CD4-positive, alpha-beta T cell treated with Interleukin-6 at 100 ng/mL for 8 hours (primary cell): ENCODE results near the gene CCDC187.
A peak's percentile ranks its signal among the peaks of the same experiment; 100 is the strongest.

Experiments
- DNase-seq: peaks from one replicate; pipeline ENCODE4 v3.0.0-alpha.2; 2020; ENCODE audit warnings: mixed read lengths, low spot score

Gene CCDC187

DNA sequence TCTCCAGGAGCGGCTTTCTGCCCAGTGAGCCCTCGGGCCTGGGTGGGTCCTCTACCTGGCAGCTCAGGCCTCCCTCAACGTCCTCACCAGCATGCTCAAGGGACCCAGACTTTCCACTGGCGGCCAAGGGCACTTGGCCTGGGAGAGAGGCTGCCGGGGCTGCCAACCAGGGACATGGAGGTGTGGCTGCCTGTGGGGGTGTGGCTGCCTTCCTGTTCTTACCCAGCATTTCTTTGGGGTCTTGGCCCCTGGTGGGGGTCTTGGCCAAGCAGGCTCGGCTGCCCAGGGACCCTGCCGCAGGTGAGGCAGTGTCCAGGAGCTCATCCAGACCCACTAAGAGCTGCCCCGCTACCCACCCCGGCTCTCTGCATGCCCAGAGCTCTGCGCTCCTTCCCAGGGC lies 51.0 kb downstream of the CCDC187 start:
- DNase-seq: no peak

DNA sequence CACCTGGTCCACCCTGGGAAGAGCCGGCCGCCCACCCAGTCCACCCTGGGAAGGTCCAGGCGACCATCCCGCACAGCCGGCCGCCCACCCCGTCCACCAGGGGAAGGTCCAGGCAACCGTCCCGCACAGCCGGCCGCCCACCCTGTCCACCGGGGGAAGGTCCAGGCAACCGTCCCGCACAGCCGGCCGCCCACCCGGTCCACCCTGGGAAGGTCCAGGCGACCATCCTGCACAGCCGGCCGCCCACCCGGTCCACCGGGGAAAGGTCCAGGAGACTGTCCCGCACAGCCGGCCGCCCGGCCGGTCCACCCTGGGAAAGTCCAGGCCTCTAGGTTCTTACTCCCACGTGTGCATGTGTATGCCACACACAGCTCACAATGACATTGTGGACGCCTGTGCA lies 51.6 kb downstream of the CCDC187 start:
- no peak for DNase-seq

DNA sequence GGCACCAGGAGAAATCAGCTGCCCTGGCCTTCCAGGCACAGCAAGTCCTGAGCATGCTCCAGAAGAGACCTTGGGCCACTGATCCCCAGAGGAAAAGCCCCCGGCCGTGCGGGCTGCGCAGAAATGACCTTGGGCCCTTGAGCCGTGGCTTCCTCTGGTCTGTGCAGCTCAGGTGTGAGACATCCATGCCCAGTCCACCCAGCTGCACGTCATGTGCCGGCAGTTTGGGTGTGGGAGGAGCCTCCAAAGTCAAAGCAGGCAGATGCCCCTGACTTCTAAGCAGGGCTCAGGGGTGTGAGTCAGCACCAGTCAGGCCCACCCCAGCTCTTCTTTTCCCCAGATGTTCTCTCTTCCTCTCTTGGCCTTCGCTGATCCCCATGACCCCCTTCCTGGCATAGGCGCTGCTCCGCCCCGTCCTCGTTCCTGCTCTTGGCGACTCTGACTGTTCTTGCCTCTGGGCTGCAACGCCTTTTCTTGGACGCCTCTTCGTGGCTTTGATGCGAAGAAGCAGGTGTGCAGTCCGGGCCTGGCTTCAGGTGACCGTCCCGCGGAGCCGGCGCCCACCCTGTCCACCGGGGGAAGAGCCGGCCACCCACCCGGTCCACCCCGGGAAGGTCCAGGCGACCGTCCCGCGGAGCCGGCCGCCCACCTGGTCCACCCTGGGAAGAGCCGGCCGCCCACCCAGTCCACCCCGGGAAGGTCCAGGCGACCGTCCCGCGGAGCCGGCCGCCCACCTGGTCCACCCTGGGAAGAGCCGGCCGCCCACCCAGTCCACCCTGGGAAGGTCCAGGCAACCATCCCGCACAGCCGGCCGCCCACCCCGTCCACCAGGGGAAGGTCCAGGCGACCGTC lies 52.4 kb downstream of the CCDC187 start:
- DNase-seq: no peak

DNA sequence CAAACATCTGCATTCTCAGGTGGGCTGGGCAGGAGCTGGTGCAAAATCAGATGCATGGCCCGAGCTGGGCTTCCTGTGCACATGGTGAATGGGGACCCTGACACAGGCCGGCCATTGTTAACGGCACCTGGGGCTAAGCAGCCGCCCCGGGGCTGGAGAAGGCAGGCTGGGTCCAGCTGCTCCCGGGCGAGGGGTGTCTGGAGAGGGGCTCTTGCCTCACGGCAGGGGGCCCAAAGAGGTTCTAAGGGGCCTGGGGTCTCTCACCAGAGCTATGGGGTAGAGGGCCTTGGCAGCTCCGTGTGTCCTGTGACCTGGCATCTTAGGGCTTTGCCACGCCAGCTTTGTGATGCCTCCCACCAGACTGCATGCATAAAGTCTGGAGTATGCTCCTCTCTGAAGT lies 53.2 kb downstream of the CCDC187 start:
- DNase-seq: no peak

DNA sequence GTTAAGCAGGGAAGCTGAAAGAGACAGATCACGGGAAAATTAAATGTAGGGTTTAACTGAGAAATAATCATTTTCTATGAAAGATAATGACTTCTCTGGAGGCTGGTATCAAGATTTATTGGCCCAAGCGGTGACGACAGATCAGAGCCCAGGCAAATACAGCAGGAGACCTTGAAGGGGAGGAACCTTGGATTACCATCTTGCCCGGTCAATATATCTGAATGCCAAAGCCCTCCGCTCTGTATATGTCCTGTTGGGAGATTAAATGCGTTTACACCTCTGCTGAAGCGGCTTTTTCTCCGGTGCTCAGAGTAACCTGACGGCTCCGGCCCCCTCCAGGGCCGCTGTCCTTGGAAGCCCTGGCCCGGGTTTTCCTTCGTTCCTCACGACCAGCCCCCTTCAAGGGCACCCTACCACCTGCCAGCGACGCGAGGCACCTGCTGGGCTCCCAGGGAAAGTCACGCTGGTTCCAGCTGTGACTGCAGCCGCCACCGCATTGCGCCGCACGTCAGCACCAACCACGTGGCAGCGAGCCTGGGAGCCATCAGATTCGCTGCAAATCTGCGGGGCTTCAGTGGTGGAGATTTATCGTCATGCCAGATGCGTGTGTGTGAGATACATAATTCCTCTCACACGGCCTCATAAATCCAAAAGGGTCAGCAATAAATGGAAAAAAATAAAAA lies 53.9 kb downstream of the CCDC187 start:
- DNase-seq: no peak

DNA sequence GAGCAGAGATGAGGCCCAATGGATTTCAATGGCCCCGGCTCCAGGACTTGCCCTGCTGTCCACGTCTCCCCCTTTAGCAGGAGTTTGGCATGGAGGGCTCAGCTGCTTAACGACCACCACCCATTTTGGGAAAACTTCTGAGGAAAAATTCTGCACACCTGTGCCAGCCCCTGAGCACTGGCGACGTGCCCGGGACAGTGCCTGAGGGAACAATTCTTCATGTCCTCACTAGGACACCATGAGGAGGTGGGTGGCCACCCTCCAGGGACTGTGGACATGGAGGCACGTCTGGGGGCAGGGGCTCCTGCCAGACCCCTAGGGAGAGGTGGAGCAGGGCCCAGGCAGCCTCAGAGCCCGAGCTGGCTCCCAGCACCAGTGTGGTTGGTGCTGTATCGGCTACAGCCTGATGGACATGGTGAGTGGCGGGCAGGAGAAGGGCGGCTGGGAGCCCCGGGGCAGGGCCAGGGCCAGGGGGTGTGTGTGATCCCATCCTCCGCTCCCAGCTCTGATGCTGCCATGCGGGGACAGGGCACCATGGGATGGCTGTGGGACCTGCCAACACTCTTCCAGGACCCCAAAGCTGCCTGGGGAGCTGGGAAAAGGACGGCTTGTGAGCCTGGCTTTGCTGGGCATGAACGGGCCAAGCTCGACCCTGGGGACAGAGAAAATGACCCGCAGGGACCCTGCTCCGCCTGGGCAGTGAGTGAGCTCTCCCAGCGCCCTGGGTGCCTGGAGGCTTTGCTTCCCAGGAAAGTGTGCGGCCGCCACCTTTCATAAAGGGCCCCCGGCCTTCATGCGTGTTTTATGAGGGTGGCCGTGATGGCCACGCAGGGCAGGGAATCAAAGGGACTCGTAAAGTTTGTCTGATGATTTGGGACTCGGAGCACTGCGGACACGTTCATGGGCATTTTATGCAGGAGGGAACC lies 54.7 kb downstream of the CCDC187 start:
- no peak for DNase-seq

DNA sequence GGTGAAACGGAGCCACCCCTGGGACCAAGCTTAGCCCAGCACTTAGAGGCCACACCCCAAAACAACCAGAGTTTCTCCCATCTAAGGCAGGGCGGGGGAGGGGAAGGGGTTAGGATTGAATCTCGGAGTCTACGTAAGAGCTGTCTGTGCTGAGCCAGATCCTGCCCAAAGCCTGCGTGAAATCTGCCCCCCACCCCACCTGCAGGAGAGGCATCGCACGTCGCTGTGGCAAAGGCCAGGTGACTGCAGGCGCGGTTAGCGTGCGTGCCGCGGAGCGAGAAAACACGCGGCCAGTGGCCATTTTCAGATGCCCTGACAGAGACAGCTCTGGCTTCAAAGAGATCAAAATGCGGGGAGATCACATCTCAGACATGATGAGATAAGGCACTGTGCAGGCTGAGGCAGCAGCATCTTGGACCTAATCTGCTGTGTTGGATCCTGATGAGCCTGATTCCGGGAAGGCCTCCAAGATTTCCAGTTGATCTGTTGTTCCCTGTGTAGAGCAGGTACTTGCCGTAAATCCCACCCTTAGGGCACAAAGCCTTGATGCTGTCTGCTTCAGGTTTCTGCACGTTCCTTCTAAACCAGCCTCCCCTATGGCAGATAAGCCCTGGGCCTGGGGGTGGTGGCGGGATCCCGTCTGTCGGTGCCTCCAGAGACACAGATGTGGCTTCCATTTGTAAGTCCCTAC lies 55.8 kb downstream of the CCDC187 start:
- no peak for DNase-seq

DNA sequence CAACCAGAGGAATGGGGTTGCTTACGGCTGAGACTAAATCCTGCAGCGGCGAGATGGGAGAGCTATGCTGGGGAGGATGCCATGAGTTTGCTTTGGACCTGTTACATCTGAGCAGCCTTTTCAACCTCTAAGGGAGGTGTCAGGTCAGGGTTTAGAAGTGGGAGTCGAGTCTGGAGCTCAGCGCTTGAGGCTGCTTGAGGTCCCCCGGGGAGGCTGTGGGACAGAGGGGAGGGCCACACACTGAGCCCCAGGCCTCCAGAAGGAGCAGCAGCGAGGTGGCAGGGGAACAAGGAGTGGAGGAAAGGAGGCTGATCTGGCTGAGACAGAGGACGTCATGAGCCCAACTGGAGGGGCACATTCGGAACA lies 56.4 kb downstream of the CCDC187 start:
- no peak for DNase-seq

DNA sequence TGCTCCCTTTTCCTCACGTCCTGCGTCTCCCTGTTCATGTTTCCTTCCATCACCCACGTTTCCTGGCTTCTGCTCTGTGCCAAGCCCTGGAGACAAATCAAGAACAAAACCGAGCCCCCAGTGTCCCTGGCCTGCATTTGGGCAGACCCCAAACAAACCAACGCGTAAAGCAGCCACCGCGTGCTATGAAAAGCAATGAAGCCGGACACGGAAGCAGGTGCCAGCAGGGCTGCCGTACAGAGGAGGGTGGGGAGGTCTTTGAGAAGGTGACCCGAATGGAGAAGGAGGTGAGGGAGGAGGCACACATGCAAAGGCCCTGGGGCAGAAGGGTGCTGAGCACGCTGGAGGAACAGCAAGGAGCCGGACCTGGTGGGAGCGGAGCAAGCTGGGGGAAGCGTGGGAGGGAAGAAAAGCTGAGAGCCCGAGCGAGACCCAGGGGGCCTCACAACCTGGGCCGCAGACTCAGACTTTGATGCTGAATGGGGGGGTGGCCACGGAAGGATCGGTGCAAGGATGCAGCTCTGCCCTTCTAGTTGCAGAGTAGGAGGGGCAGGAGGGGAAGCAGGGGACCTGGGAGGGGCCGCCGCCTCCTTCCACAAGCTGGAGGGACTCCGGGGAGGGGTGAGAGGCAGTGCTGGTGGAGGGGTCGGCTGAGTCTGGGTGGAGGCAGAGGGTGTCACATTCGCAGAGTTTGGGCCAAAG lies 56.9 kb downstream of the CCDC187 start:
- DNase-seq: no peak

DNA sequence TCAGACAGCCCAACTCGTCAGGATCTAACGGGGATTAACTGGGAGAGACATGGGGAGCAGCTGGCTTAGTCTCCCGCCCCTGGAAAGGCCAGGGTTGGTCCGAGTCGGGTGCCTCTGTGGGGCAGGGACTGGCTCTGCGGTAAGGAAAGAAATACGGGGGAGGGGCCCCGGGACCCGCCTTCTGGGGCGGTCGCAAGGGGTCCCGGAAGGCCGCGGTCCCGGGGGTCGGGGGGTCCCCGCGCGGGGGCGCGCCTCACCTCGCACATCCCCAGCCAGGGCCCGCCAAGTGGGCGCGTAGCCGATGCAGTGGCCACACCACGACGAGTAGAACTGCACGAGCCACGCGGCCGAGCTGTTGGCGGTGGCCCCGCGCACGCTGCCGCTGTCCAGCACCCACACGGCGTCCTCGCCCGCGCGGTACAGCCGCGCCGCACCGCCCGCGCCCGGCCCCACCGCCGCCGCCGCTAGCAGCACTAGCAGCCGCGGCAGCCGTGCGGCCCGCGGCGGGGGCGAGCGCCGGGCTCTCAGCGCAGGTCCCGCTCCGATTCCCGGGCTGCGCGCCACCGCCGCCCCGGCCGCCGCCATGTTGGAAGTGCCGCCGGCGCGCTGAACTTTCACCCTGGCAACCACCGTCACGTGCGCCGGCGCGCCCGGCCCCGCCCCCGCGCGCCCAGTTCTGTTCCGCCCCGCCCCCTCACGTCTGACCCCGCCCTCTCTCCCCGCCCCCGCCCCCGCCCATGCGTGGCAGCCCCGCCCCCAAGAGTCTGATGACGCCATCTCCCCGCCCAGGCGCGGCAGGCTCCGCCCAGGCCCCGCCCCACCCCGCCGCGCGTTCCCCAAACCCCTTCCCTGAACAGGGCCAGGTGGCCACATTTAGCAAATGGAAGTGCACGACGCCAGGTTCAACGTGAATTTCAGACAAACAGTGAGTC lies 58.4 kb downstream of the CCDC187 start, which contains the start of gene QSOX2:
Gene QSOX2, minus strand, starts transcription at position 594 of the 932 bp plus-strand sequence. Its CDS starts 9 bp downstream, at position 585.
- DNase-seq: peak; percentile 84

DNA sequence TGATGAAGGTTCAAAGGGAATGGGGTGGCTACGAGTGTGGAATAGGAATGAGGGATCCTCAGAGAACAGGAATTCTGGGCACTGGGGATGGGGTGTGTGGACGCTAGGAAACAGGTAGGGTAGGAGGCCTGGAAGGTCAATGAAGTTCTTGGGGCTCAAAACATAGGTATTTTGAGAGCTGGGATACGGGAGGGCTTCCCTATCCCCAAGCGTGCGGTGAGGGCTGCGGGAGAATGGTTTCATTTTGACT lies 59.0 kb downstream of the CCDC187 start:
- DNase-seq: no peak

DNA sequence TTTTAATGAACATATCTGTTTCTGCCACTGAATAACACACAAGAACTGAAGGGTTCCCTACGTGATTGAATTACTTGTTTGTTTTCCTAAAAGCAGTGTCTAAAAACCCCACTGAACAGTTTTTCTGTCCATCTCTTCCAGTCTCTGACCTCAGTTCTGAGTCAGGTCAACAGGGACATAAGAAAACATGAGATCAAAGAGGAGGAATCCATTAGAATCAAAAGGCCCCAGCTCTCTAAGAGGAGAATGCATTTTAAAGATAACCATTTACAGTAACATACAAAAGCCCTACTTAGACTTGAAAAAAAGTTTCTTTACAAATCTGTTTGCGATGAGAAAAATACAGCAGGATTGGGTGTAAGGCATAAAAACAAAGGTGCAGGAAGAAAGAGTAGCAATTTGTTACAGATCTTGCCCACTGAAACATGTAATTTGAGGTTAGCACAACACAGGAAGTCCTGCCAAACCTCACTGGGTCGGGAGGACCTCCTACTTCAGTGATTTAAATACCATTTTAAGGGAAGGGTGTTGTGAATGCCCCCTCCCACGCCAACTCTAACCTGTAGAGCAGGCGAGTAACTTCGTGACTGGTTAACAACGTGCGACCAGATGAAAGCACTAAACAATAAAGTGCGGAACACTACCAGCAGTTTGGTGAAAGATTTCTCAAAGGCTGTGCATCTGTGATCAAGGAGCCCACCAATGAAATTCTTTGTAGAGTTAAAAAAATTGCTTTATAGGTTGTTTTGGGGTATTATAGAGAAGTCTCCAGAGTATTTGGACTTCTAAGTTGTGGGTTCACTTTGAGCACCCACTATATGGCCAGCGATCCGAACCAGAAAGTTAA lies 59.5 kb downstream of the CCDC187 start:
- DNase-seq: peak; percentile 13

DNA sequence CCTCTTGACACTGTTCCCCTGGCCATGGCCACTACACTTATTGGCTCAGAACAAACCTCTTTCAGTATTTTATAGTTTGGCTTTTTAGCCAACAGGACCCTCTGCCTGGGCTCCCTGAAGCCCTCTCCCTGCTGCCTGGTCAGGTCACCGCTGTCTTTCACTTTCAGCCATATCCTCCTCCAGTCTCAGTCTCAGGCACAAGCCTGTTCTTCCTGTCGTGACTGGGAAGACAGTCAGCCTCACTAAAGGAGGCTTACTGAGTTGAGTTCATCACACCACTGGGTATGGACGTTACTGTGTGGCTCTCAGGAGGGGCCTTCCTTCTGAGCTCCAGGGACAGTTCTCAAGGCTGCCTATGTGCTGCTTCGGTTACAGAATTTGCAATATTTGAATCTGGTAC lies 60.3 kb downstream of the CCDC187 start:
- DNase-seq: no peak

DNA sequence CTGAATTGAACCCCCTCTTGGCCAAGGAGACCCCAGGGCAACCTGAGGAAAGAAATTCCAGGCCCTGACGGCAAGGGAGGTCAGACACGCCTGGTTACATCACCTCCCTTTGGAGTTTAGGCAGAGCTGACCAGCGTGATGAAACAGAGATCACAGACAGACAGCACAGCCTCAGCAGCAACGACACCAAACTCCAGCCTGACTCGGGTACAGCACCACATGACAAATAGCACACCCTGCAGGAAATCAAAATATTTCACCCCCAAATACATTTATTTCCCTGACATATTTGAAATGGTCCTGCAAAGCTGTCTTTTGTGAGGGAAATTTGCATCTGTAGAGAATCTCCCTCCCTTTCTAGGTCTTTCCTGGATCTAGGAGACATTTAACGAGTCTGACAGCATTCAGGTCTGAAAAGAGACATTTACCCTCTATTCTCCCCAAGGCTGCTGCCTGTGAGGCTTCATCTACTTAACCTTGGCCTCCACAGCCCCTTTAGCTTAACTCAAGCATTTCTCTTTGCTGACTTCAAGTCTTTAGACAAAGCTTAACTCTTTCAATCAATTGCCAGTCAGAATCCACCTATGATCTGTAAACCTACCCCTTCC lies 60.9 kb downstream of the CCDC187 start:
- DNase-seq: no peak

DNA sequence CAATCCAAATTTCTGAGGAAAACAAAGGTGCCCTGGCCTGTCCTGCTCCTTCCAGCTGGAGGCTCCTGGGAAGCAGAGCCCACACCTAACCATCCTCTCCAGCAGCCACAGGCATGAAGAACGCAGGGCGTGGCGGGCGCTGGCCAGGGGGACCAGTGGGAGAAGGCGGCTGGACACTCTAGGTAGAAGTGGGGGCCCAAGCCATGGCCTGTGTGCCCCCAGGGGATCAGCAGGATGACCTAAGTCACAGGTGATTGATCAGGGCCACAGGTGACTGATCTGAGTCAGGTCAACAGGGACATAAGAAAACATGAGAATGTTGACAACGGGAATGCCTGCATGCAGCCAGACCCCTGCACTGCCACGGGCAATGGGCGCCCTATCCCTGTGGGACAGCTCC lies 61.6 kb downstream of the CCDC187 start:
- DNase-seq: no peak

DNA sequence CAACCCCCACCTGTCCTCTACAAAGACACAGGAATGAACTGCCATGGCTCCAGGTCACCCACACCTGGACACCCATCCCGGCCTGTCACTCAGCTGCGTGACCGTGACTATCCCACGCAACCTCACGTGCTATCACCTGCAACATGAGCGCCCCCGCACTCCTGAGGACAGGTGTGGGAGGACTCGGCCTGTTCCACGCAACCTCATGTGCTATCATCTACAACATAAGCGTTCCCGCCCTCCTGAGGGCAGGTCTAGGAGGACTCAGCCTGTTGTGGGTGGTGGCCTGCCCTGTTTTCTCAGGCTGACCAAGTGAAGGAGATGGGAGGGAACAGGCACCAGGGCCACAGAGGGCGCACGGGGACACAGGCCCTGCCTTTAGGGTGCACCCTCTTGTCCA lies 62.4 kb downstream of the CCDC187 start:
- DNase-seq: no peak

DNA sequence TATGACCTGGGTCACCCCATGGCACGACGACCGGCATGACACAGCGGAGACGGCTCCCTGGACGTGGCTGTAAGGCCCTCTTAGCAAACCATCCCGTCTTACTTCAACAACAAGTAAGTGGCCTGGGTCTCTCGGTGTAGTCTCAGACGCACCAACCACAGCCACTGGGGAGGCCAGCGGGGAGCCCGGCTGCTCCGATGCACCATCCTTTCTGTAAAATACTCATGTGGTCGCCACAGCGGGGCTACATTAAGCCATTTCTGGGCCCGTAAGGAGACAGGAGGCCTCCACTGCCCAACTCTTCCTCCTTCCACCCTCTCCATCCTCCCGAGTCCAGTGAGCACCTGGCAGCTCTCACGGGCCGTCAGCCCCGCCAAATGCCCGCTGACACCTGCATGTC lies 63.0 kb downstream of the CCDC187 start:
- DNase-seq: no peak

DNA sequence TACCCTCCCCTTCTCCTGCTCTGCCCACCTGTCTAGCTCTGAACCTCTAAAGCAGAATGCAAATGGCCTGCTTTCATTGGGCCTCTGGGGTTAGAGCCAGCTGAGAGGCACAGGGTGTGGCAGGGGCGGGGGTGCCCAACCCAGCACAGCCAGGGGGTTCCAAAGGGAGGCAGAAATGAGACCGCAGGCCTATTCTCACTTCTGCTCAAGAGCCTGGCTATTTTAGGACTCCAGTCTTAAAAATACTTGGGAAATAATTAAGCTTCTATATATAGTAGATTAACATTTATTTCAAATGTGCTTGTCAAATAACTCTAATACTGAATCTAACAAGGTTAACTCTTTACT lies 63.9 kb downstream of the CCDC187 start:
- DNase-seq: no peak
